GM12892 (cell line): ENCODE data around the gene KCTD17.

ENCODE experiments used
- POLR2A ChIP-seq: IDR thresholded peaks from 2 replicates; pipeline ENCODE4 v1.6.1; 2011; ENCODE audit warnings: low read depth, low read length, control low read depth
- TAF1 ChIP-seq: IDR thresholded peaks from 2 replicates; pipeline ENCODE4 v1.6.1; 2011; ENCODE audit warnings: low read depth, mild to moderate bottlenecking, control low read depth, low read length, borderline replicate concordance

DNA sequence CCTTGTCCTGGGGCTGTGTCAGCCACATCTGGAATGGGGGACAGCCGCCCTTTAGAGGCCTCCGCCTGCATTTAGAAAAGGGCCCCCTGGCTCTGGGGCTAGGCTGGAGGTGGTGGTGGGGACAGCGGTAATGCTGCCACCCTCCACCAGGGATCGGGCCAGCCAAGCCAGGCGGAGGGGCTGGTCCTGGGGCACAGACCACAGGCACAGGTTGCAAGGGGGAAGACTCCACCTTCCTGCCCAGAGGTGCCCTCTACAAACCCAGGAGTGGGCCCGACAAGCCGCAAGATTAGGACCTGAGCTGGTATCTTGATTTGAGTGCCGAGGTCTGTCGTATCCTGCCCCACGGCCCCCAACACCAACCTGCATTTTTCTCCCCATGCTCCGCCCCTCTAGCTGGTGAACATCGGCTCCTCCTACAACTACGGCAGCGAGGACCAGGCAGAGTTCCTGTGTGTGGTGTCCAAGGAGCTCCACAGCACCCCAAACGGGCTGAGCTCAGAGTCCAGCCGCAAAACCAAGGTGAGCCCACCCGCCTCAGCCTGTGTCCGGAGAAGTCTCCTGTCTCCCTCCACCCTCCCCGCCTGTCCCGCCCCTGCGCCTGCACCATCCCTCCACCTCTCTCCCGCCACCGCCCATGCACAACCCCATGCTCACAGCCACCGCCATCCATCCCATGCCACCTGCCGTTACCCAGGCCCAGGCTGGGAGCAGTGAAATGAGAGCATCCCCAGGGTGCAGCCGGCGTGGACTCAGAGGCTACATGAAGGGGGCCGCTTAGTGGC is 7.6 kb downstream of the KCTD17 start:
- TF ChIP-seq TAF1 (no peak), POLR2A (no peak)
